Panc1 (cell line): ENCODE measurements around the gene SLF2. TPM values are rescaled to one million over a fixed set of nuclear protein-coding genes. Genes with fewer than 3 reads are reported as not detected.

Experiments used
- ATAC-seq: fragments of 200-7000 bp; cut with Tn5 transposase; 2 replicates; pipeline ENCODE4 v1.9.1; 2020; ENCODE audit warnings: mild to moderate bottlenecking, moderate library complexity
- BruUV-seq: library from RNA; stranded (reverse); fragments of 400-500 nt; replicated peaks from 2 replicates; lab custom pipeline; 2021; lab: Mats Ljungman, UMichigan
- CTCF ChIA-PET: fragments of 300-600 bp; sonication (Branson Sonifier 250); formaldehyde crosslinking; loops from one replicate; lab custom pipeline; 2022; ENCODE audit warnings: antibody characterized with exemption; lab: Charles Lee
- POLR2A ChIA-PET: fragments of 300-600 bp; sonication (Branson Sonifier 250); formaldehyde crosslinking; loops from one replicate; lab custom pipeline; 2022; ENCODE audit warnings: antibody characterized with exemption; lab: Charles Lee
- DNase-seq: peaks from one replicate; pipeline ENCODE4 v3.0.0-alpha.2; 2010; ENCODE audit warnings: low read depth, low spot score
- H3K27ac ChIP-seq: 2 replicates; pipeline ENCODE4 v1.5.1; 2011; ENCODE audit warnings: mild to moderate bottlenecking, low read length, inconsistent platforms
- H3K27me3 ChIP-seq: fragments of 200-500 bp; sonication (Bioruptor generic); 2 replicates; pipeline ENCODE4 v1.6.0; 2014; ENCODE audit warnings: low read length, inconsistent platforms; ENCODE audit not compliant: control insufficient read depth, insufficient read depth
- H3K36me3 ChIP-seq: fragments of 200-500 bp; sonication (Bioruptor generic); 2 replicates; pipeline ENCODE4 v1.5.1; 2014; ENCODE audit warnings: inconsistent platforms, mild to moderate bottlenecking, low read length, moderate library complexity; ENCODE audit not compliant: control insufficient read depth, insufficient read depth
- H3K4me1 ChIP-seq: 2 replicates; pipeline ENCODE4 v1.5.1; 2011; ENCODE audit warnings: inconsistent platforms, mild to moderate bottlenecking, low read length, moderate library complexity; ENCODE audit not compliant: control insufficient read depth, insufficient read depth
- H3K4me3 ChIP-seq, 2 experiments: 2 replicates each; pipeline ENCODE4 v1.5.1; 2011 to 2012; ENCODE audit warnings: low read depth in 2 of 2, low read length in 2 of 2, mild to moderate bottlenecking in 2 of 2, inconsistent platforms in 1 of 2, moderate library complexity in 1 of 2
- H3K9me3 ChIP-seq: fragments of 200-500 bp; sonication (Bioruptor generic); 2 replicates; pipeline ENCODE4 v1.5.1; 2014; ENCODE audit warnings: low read depth, mild to moderate bottlenecking, inconsistent platforms, low read length, moderate library complexity; ENCODE audit not compliant: control insufficient read depth, insufficient read depth
- CTCF ChIP-seq: fragments of 450-650 bp; IDR thresholded peaks from 2 replicates; pipeline ENCODE4 v1.5.1; 2017; ENCODE audit warnings: mild to moderate bottlenecking
- POLR2AphosphoS5 ChIP-seq: IDR thresholded peaks from 2 replicates; pipeline ENCODE4 v1.6.1; 2012; ENCODE audit warnings: mild to moderate bottlenecking, low read depth, low read length, moderate library complexity
- REST ChIP-seq, 2 experiments: IDR thresholded peaks; 2 replicates each; pipeline ENCODE4 v1.6.1; 2011 to 2012; ENCODE audit warnings: low read depth in 2 of 2, control low read depth in 1 of 2, low read length in 1 of 2, mild to moderate bottlenecking in 1 of 2, moderate library complexity in 1 of 2; ENCODE audit not compliant: insufficient read depth in 1 of 2
- SIN3A ChIP-seq: IDR thresholded peaks from 2 replicates; pipeline ENCODE4 v1.6.1; 2012; ENCODE audit warnings: low read depth, mild to moderate bottlenecking, low read length, moderate library complexity, borderline replicate concordance; ENCODE audit not compliant: insufficient read depth
- TCF7L2 ChIP-seq: IDR thresholded peaks from 2 replicates; pipeline ENCODE4 v1.6.1; 2011; ENCODE audit warnings: mild to moderate bottlenecking, low read depth, low read length, inconsistent platforms
- in situ Hi-C: cut with HindIII; loops from 2 replicates; pipeline ENCODE4 v1.10.0; 2016; ENCODE audit warnings: low sequenced_read_pairs, low pct_unique_long_range_greater_than_20kb
- intact Hi-C: fragments of 100-400 bp; cut with micrococcal nuclease; formaldehyde crosslinking; loops from one replicate; pipeline ENCODE4 v1.10.0; 2022; ENCODE audit not compliant: unreplicated experiment
- total RNA-seq: library from RNA; stranded (reverse); gene quantifications from one replicate; pipeline ENCODE4 v1.2.1, GENCODE V29; 2021; ENCODE audit not compliant: unreplicated experiment

SLF2 gene
- total RNA-seq, 1 experiment from 2014 or later, result 38.8 TPM

GRCh38 chr10:100873827-100874326 is 38.9 kb upstream of the SLF2 start:
- in situ Hi-C loops, result no loop called here
- POLR2A ChIA-PET, result no interaction called here
- TF ChIP-seq SIN3A (no peak), TCF7L2 (no peak)
- no peaks in the 10 kb centered on the region for H3K4me1 ChIP-seq
- no peaks in the 10 kb centered on the region for H3K9me3 ChIP-seq
- no peak overlapping the region for H3K27ac ChIP-seq
- intact Hi-C loops, result loop anchor here (10.0 kb wide), 1 partner anchor 199 kb away; no protein-coding TSS in a partner anchor
- H3K36me3 ChIP-seq, result no peaks in the 10 kb centered on the region
- no peak overlapping the region for H3K4me3 ChIP-seq
- ATAC-seq (no peak), DNase-seq (no peak)
- H3K27me3 ChIP-seq, result no peaks in the 10 kb centered on the region
- CTCF ChIA-PET, result interaction anchor here (0.6 kb wide), 2 partner anchors 127 kb away, joined by 3 to 18 read pairs; no protein-coding TSS in a partner anchor
- no TSS peak for BruUV-seq

- H3K27ac ChIP-seq, result no peak overlapping the region
- ChIA-PET POLR2A (no interaction called here), CTCF (interaction anchor here (0.6 kb wide), 1 partner anchor 128 kb away, joined by 3 read pairs; no protein-coding TSS in a partner anchor)
- H3K4me1 ChIP-seq, result no peaks in the 10 kb centered on the region
- no peaks in the 10 kb centered on the region for H3K9me3 ChIP-seq
- ATAC-seq (no peak), DNase-seq (no peak)
- BruUV-seq, result no TSS peak
- no peaks in the 10 kb centered on the region for H3K27me3 ChIP-seq
- no peaks in the 10 kb centered on the region for H3K36me3 ChIP-seq
- no peak for TF ChIP-seq POLR2AphosphoS5
- TF ChIP-seq REST (IDR thresholded peaks at IDR 0.05; ENCODE audit: insufficient read depth in 1 of 2, low read depth in 2 of 2, low read length in 1 of 2), result no peak
- no peak for TF ChIP-seq TCF7L2
- no peak for TF ChIP-seq CTCF
- no peak for TF ChIP-seq SIN3A
- in situ Hi-C loops, result no loop called here
- no peak overlapping the region for H3K4me3 ChIP-seq
- intact Hi-C loops, result loop anchor here (5.0 to 10.0 kb wide), 2 partner anchors 133 to 200 kb away; no protein-coding TSS in a partner anchor
These were observed 37.9 kb upstream of the SLF2 start for GRCh38 chr10:100874702-100875483.
